HFFc6 (cell line): Measurements from ENCODE around the gene STON1. TPM values are rescaled to one million over a fixed set of nuclear protein-coding genes. Genes with fewer than 3 reads are reported as not detected.

Source experiments
- DNase-seq: peaks from one replicate; pipeline ENCODE4 v3.0.0-alpha.2; 2018
- H3K27ac Mint-ChIP-seq: 2 replicates; pipeline ENCODE4 v1.8.0; 2020; ENCODE audit warnings: mild to moderate bottlenecking, mixed read lengths
- H3K27me3 Mint-ChIP-seq: 2 replicates; pipeline ENCODE4 v1.8.0; 2021; ENCODE audit warnings: mild to moderate bottlenecking, moderate library complexity, mixed read lengths; ENCODE audit not compliant: insufficient read depth
- H3K36me3 Mint-ChIP-seq: 2 replicates; pipeline ENCODE4 v1.8.0; 2021; ENCODE audit warnings: low read depth, mixed read lengths
- H3K4me1 Mint-ChIP-seq: 2 replicates; pipeline ENCODE4 v1.8.0; 2020; ENCODE audit warnings: low read depth, mixed read lengths
- H3K4me3 Mint-ChIP-seq: 2 replicates; pipeline ENCODE4 v1.8.0; 2020; ENCODE audit warnings: mild to moderate bottlenecking, moderate library complexity, mixed read lengths
- H3K9me3 Mint-ChIP-seq: 2 replicates; pipeline ENCODE4 v1.8.0; 2020; ENCODE audit warnings: mild to moderate bottlenecking, mixed read lengths
- total RNA-seq, 6 experiments: library from RNA; stranded (reverse); fragmentation: NEBNext Ultra II Directional; extraction: Animal tissue kit (Norgen Biotek cat#: 25700); gene quantifications; 2 replicates in 1 of 6; 3 replicates in 5 of 6; pipeline ENCODE4 v1.2.3, GENCODE V29; 2021
- TF ChIP-seq, protein P1 (sequence below): fragments of 200-600 bp; sonication (generic); IDR thresholded peaks from 2 replicates; pipeline ENCODE4 v1.5.0; 2021; ENCODE audit warnings: antibody characterized with exemption, mild to moderate bottlenecking

The STON1 gene
- total RNA-seq, 6 experiments from 2014 or later = 1.3 to 4.3 (median 3.1) TPM

DNA sequence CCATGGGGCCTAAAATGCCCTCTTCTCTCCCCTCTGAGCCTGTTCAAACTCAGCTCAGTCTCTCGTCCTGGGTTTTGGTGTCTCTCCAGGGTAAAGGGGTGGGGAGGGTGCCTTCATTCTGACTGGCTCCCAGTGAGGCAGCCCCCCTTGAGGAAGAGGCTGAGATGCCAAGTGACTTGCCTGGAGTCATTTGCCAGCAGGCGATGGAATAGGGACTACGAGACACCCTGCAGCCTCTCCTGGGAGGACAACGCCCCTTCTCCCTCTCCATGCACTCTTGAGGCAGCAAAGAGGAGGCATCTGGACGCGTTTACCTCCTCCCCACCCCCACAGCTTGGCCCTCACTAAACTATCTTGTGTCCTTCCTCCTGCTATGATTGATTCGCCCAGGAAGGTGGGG, 760 bp upstream of the STON1 start:
- H3K4me1 Mint-ChIP-seq = peaks cover 30% of the 10 kb centered on the region
- H3K4me3 Mint-ChIP-seq = peak overlapping the region; percentile 44; the same call in 1 of the 2 replicates
- TF ChIP-seq, protein P1, sequence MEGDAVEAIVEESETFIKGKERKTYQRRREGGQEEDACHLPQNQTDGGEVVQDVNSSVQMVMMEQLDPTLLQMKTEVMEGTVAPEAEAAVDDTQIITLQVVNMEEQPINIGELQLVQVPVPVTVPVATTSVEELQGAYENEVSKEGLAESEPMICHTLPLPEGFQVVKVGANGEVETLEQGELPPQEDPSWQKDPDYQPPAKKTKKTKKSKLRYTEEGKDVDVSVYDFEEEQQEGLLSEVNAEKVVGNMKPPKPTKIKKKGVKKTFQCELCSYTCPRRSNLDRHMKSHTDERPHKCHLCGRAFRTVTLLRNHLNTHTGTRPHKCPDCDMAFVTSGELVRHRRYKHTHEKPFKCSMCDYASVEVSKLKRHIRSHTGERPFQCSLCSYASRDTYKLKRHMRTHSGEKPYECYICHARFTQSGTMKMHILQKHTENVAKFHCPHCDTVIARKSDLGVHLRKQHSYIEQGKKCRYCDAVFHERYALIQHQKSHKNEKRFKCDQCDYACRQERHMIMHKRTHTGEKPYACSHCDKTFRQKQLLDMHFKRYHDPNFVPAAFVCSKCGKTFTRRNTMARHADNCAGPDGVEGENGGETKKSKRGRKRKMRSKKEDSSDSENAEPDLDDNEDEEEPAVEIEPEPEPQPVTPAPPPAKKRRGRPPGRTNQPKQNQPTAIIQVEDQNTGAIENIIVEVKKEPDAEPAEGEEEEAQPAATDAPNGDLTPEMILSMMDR = no peak
- H3K27me3 Mint-ChIP-seq = no peaks in the 10 kb centered on the region
- H3K36me3 Mint-ChIP-seq = no peaks in the 10 kb centered on the region
- DNase-seq = no peak
- H3K9me3 Mint-ChIP-seq = no peaks in the 10 kb centered on the region
- no peak overlapping the region; the same call in 1 of the 2 replicates for H3K27ac Mint-ChIP-seq

DNA sequence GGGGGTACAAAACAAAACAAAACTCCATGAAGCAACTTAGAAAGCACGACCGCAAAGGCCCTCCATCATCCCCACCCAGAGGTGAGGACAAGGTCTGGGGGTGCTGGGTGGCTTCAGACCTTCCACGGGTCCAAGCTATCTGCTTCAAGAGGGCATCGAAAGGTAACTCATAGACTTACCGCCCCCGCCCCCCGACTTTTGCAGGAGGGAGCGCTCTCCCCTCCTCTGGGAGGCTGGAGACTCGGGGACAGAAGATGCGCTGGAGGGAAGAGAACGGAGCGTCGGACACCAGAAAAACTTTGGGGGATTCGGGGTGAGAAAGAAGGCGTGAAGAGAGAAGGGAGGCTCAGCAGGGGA, 300 bp upstream of the STON1 start:
- TF ChIP-seq, protein P1 = no peak
- H3K4me1 Mint-ChIP-seq = peaks cover 30% of the 10 kb centered on the region
- H3K27ac Mint-ChIP-seq = peak overlapping the region; percentile 55
- H3K36me3 Mint-ChIP-seq = no peaks in the 10 kb centered on the region
- no peak for DNase-seq
- no peaks in the 10 kb centered on the region for H3K9me3 Mint-ChIP-seq
- H3K4me3 Mint-ChIP-seq = peak overlapping the region; percentile 89
- H3K27me3 Mint-ChIP-seq = no peaks in the 10 kb centered on the region

DNA sequence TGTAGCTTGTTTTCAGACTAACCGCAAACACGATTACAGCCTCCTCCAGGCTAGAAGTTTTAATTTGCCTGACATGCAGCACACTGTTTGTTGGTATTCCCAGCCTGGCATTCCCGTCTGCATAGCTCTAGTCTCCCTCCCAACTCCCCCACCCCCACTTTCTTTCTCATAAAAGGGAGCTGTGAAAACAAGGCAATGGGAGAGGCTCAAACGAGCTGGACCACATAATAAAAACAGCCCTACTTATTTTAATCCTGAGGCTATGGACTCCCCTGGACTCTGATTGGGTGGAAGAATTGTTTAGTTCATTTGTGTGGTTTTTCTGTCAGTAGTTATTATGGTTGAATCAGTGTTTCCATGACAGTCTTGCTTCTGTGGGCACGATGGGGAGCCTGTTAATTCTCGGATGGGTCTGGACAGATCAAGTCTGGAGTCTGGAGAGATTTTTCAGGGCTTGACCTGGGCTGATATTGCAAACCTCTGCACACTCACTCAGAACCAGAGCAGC, 1.2 kb downstream of the STON1 start:
- DNase-seq = peak; percentile 91
- Mint-ChIP-seq H3K36me3 (no peaks in the 10 kb centered on the region), H3K27ac (peak overlapping the region; percentile 72), H3K27me3 (no peaks in the 10 kb centered on the region), H3K9me3 (no peaks in the 10 kb centered on the region), H3K4me3 (peak overlapping the region; percentile 87), H3K4me1 (peaks cover 30% of the 10 kb centered on the region)
- TF ChIP-seq, protein P1 = no peak

DNA sequence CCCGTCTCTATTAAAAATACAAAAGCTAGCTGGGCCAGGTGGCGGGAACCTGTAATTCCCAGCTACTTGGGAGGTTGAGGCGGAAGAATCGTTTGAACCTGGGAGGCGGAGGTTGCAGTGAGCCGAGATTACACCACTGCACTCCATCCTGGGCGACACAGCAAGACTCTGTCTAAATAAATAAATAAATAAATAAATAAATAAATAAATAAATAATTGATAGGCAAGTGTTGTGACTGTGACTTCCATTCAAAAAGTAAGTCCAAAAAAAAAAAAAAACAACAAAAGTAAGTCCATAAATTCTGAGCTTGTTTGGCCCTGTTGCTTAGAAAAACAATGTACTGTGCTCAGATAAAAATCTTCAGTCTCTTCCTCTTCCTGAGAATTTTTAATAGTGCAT, 2.2 kb downstream of the STON1 start:
- TF ChIP-seq, protein P1 = no peak
- peak overlapping the region; percentile 52; the same call in 1 of the 2 replicates for H3K27ac Mint-ChIP-seq
- H3K4me3 Mint-ChIP-seq = no peak overlapping the region
- DNase-seq = no peak
- peaks cover 27% of the 10 kb centered on the region for H3K4me1 Mint-ChIP-seq
- H3K9me3 Mint-ChIP-seq = no peaks in the 10 kb centered on the region
- H3K27me3 Mint-ChIP-seq = no peaks in the 10 kb centered on the region
- no peaks in the 10 kb centered on the region for H3K36me3 Mint-ChIP-seq

DNA sequence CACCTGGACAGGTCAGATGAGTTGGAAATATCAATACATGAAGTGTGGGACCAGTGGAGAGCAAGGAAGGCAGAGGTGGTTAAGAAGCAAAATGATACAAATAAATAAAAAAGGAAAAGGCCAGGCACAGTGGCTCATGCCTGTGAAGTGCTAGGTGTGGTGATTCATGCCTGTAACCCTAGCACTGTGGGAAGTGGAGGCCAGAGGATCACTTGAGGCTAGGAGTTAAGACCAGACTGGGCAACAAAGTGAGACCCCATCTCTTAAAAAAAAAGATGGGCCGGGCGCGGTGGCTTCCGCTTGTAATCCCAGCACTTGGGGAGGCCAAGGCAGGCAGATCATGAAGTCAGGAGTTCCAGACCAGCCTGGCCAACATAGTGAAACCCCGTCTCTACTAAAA, 2.9 kb downstream of the STON1 start:
- H3K4me3 Mint-ChIP-seq = no peak overlapping the region
- no peaks in the 10 kb centered on the region for H3K36me3 Mint-ChIP-seq
- no peaks in the 10 kb centered on the region for H3K9me3 Mint-ChIP-seq
- DNase-seq = no peak
- H3K27me3 Mint-ChIP-seq = no peaks in the 10 kb centered on the region
- peak overlapping the region; percentile 52; the same call in 1 of the 2 replicates for H3K27ac Mint-ChIP-seq
- TF ChIP-seq, protein P1 = no peak
- peaks cover 22% of the 10 kb centered on the region for H3K4me1 Mint-ChIP-seq

DNA sequence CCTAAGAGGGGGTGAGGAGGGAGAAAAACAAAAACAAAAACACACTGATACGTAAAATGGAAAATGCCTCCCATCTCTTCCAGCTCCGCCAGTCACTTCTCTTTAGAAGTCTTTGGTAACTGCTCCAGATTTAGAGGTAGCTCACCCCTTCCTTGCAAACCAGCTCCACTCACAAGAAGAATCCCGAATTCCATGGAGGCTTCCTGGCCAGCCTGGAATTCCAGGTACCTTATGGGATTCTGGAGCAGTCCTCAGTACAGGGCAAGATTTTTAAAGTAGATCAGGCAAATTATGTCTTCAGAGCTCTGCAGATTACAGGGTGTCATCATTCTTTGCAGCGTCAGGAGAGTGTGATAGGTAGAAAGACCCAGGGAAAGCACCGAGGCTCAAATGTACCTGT, 4.8 kb downstream of the STON1 start:
- H3K27me3 Mint-ChIP-seq = no peaks in the 10 kb centered on the region
- TF ChIP-seq, protein P1 = no peak
- H3K4me1 Mint-ChIP-seq = peaks cover 22% of the 10 kb centered on the region
- DNase-seq = no peak
- H3K36me3 Mint-ChIP-seq = no peaks in the 10 kb centered on the region
- H3K4me3 Mint-ChIP-seq = no peak overlapping the region
- no peak overlapping the region for H3K27ac Mint-ChIP-seq
- H3K9me3 Mint-ChIP-seq = no peaks in the 10 kb centered on the region
